Skeletal muscle satellite cell (primary cell): ENCODE measurements around the gene LRRC40.
"Not testable (repeated sequence)": the region's sequence is repeated elsewhere in the genome, so short reads cannot be mapped to it uniquely, and the experiment has no call there.

Source experiments
- H3K27me3 ChIP-seq: 2 replicates; pipeline ENCODE4 v1.7.0; 2013; ENCODE audit warnings: low read length; ENCODE audit not compliant: control insufficient read depth, insufficient read depth
- H3K36me3 ChIP-seq: 2 replicates; pipeline ENCODE4 v1.7.0; 2013; ENCODE audit warnings: mild to moderate bottlenecking, control low read depth, low read length; ENCODE audit not compliant: insufficient read depth
- H3K4me1 ChIP-seq: 2 replicates; pipeline ENCODE4 v1.7.0; 2013; ENCODE audit warnings: low read length; ENCODE audit not compliant: control insufficient read depth, insufficient read depth
- H3K4me2 ChIP-seq: 2 replicates; pipeline ENCODE4 v1.7.0; 2013; ENCODE audit warnings: mild to moderate bottlenecking, low read length
- H3K4me3 ChIP-seq: 2 replicates; pipeline ENCODE4 v1.7.0; 2013; ENCODE audit warnings: low read length
- H3K9ac ChIP-seq: 2 replicates; pipeline ENCODE4 v1.7.0; 2013; ENCODE audit warnings: mild to moderate bottlenecking, low read depth, low read length, moderate library complexity
- H3K9me3 ChIP-seq: replicated peaks from 2 replicates; pipeline ENCODE4 v1.7.0; 2013; ENCODE audit warnings: mild to moderate bottlenecking, control low read depth, low read length

LRRC40 gene

DNA sequence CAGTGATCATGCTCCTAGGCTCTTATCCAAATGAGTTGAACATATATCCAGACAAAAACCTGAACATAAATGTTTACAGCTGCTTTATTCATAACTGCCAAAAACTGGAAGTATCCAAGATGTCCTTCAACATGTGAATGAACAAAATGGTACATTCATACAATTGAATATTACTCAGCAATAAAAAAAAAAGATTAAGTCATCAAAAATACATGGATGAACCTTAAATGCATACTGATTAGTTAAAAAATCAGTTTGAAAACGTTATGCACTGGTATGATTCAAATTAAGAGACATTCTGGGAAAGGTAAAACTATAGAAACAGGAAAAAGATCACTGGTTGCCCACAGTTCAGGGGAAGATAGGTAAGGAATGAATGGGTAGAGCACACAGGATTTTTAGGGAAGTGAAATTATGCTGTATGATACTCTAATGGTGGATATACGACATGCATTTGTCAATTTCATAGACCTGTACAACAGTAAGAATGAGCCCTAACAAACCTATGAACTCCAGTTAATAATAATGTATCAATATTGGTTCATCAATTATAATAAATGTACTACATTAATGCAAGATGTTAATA is 3.1 kb downstream of the LRRC40 start:
- no peak overlapping the region for H3K4me3 ChIP-seq
- H3K9ac ChIP-seq, result no peak overlapping the region
- no peaks in the 10 kb centered on the region for H3K27me3 ChIP-seq
- peaks cover 17% of the 10 kb centered on the region for H3K4me1 ChIP-seq
- no peaks in the 10 kb centered on the region for H3K36me3 ChIP-seq
- H3K9me3 ChIP-seq, result no peaks in the 10 kb centered on the region
- no peak overlapping the region for H3K4me2 ChIP-seq

DNA sequence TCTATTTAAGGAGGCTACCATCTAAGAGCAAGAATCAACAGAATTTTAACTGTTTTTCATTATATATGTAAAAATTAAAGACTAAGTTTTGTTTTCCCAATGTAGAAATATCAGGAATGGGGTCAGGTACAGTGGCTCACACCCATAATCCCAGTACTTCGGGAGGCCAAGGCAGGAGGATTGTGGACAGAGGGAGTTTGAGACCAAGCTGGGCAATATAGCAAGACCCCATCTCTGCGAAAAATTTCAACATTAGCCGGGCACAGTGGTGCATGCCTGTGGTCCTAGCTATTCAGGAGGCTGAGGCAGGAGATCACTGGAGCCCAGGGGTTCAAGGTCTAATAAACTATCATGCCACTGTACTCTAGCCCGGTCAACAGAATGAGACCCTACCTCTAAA is 5.3 kb downstream of the LRRC40 start:
- no peak overlapping the region for H3K4me2 ChIP-seq
- H3K27me3 ChIP-seq, result no peaks in the 10 kb centered on the region
- H3K9me3 ChIP-seq, result no peaks in the 10 kb centered on the region
- H3K4me3 ChIP-seq, result no peak overlapping the region
- H3K36me3 ChIP-seq, result no peaks in the 10 kb centered on the region
- no peak overlapping the region for H3K9ac ChIP-seq
- peaks cover 14% of the 10 kb centered on the region for H3K4me1 ChIP-seq

DNA sequence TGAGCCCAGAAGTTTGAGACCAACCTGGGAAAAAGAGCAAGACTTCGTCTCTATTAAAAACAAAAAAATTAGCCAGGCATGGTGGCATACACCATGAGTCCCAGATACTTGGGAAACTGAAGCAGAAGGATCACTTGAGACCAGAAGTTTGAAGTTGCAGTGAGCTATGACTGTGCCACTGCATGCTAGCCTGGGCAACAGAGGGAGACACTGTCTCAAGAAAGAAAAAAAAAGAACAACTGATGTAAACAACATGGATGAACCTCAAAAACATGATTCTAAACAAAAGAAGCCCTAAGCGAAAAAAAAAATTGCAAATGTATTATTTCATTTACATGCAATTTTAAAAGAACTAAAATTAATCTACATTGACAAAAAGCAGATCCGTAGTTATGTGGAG is 9.0 kb downstream of the LRRC40 start:
- Histone ChIP-seq H3K4me2 (no peak overlapping the region), H3K9ac (no peak overlapping the region), H3K27me3 (no peaks in the 10 kb centered on the region), H3K4me3 (no peak overlapping the region), H3K4me1 (no peaks in the 10 kb centered on the region), H3K9me3 (no peaks in the 10 kb centered on the region), H3K36me3 (no peaks in the 10 kb centered on the region)

DNA sequence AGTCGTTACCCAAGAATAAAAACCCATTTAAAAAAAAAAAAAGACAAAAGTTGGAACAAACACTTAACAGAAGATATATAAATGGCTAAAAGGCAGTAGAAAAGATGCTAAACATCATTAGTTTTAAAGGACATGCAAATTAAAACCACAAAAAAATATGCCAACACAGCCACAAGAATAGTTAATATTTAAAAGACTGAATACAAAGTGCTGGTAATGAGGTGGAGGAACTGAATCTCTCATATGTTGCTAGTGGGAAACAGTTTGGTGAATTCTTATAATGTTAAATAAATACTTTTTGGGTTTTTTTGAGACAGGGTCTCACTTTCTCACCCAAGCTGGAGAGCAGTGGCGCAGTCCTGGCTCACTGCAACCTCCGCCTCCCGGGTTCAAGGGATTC is 10.0 kb downstream of the LRRC40 start:
- Histone ChIP-seq H3K9me3 (no peaks in the 10 kb centered on the region), H3K4me2 (no peak overlapping the region), H3K36me3 (no peaks in the 10 kb centered on the region), H3K27me3 (no peaks in the 10 kb centered on the region), H3K4me1 (peaks cover 5% of the 10 kb centered on the region), H3K4me3 (no peak overlapping the region), H3K9ac (no peak overlapping the region)

DNA sequence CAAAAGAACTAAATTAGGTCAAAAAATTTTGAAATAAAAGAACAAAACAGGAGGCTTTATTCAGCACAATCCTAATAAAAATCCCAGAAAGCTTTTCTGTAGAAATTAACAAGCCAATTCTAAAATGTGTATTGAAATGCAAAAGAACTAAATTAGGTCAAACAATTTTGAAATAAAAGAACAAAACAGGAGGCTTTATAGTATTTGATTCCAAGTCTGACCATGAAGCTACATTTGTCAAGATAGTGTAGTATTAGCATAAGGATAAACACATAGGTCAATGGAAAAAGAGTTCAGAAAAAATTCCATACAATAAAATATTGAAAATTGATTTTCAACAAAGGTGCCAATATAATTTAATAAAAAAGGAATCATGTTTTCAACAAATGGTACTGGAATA is 10.8 kb downstream of the LRRC40 start:
- no peak overlapping the region for H3K4me2 ChIP-seq
- no peak overlapping the region for H3K4me3 ChIP-seq
- H3K4me1 ChIP-seq, result peaks cover 5% of the 10 kb centered on the region
- H3K27me3 ChIP-seq, result no peaks in the 10 kb centered on the region
- no peak overlapping the region for H3K9ac ChIP-seq
- no peaks in the 10 kb centered on the region for H3K9me3 ChIP-seq
- H3K36me3 ChIP-seq, result no peaks in the 10 kb centered on the region

DNA sequence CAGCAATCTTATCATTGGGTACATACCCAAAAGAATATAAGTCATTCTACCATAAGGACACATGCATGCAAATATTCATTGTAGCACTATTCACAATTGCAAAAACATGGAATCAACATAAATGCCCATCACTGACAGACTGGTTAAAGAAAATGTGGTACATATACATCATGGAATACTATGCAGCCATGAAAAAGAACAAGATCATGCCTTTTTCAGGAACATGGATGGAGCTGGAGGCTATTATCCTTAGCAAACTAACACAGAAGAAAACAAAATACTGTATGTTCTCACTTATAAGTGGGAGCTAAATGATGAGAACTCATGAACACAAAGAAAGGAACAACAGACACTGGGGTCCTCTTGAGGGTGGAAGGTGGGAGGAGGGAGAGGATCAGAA is 12.9 kb downstream of the LRRC40 start:
- not testable (repeated sequence) for H3K4me2 ChIP-seq, H3K9ac ChIP-seq, H3K4me3 ChIP-seq, H3K36me3 ChIP-seq, H3K27me3 ChIP-seq, H3K4me1 ChIP-seq, H3K9me3 ChIP-seq

DNA sequence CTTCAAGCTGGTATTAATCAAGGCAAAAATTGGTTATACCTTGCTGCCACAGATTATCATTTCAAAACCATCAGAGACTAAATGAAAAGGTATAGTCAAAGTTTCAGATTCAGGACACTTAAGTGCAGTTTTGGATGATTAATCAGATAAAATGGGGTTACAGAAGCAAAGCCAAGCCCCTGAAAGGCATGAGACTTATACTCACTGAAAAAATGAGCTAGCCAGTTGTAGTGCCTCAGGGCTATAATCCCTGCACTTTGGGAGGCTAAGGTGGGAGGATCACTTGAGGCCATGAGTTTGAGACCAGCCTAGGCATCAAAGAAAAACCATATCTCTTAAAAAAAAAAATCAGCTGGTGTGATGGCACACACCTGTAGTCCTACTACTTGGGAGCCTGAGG is 15.2 kb downstream of the LRRC40 start:
- H3K4me3 ChIP-seq, result no peak overlapping the region
- H3K9me3 ChIP-seq, result no peaks in the 10 kb centered on the region
- no peak overlapping the region for H3K9ac ChIP-seq
- H3K27me3 ChIP-seq, result no peaks in the 10 kb centered on the region
- H3K4me2 ChIP-seq, result no peak overlapping the region
- H3K4me1 ChIP-seq, result peaks cover 5% of the 10 kb centered on the region
- H3K36me3 ChIP-seq, result no peaks in the 10 kb centered on the region

DNA sequence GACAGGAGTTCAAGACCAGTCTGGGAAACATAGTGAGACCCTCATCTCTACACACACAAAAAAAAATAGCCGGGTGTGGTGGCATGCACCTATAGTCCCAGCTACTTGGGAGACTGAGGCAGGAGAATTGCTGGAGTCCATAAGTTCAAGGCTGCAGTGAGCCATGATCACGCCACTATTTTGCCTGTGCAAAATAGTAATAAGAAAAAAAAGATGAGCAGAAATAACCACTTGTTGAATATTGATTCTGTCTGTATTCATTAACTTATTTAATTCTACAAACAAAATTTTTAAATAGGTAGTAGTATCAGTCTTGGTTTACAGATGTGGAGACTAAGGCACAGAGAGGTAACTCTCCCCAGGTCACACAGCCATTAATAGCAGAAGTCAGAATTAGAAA is 16.9 kb downstream of the LRRC40 start:
- H3K4me3 ChIP-seq, result no peak overlapping the region
- H3K9me3 ChIP-seq, result no peaks in the 10 kb centered on the region
- H3K4me2 ChIP-seq, result no peak overlapping the region
- H3K4me1 ChIP-seq, result peaks cover 5% of the 10 kb centered on the region
- no peaks in the 10 kb centered on the region for H3K27me3 ChIP-seq
- peaks cover 2% of the 10 kb centered on the region for H3K36me3 ChIP-seq
- no peak overlapping the region for H3K9ac ChIP-seq

DNA sequence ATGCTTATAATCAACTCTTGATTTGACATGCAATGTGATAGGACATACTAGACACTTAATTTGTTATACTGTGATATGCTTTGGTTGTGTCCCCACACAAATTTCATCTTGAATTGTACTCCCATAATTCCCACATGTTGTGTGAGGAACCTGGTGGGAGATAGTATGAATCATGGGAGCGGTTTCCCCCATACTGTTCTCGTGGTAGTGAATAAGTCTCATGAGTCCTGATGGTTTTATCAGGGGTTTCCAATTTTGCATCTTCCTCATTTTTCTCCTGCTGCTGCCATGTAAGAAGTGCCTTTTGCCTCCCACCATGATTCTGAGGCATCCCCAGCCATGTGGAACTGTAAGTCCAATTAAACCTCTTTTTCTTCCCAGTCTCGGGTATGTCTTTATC is 20.2 kb downstream of the LRRC40 start:
- H3K27me3 ChIP-seq, H3K9me3 ChIP-seq, H3K4me2 ChIP-seq, H3K36me3 ChIP-seq, H3K4me1 ChIP-seq, H3K9ac ChIP-seq, H3K4me3 ChIP-seq: not testable (repeated sequence)

DNA sequence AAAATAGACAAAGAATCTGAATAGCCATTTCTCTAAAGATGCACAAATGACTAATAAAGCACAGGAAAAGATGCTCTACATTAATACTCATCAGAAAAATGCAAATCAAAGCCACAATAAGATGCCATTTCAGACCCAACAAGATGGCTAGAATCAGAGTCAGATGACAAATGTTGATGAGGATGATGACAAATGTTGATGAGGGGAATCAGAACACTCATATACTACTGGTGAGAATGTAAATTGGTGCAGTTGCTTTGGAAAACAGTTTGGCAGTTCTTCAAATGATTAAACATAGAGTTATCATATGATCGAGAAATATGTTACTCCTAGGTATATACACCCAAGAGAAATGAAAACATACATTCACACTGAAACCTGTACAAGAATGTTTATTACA is 33.9 kb downstream of the LRRC40 start:
- no peak overlapping the region for H3K4me2 ChIP-seq
- H3K36me3 ChIP-seq, result peaks cover 5% of the 10 kb centered on the region
- H3K4me1 ChIP-seq, result no peaks in the 10 kb centered on the region
- H3K9ac ChIP-seq, result no peak overlapping the region
- H3K27me3 ChIP-seq, result no peaks in the 10 kb centered on the region
- H3K9me3 ChIP-seq, result no peaks in the 10 kb centered on the region
- no peak overlapping the region for H3K4me3 ChIP-seq

DNA sequence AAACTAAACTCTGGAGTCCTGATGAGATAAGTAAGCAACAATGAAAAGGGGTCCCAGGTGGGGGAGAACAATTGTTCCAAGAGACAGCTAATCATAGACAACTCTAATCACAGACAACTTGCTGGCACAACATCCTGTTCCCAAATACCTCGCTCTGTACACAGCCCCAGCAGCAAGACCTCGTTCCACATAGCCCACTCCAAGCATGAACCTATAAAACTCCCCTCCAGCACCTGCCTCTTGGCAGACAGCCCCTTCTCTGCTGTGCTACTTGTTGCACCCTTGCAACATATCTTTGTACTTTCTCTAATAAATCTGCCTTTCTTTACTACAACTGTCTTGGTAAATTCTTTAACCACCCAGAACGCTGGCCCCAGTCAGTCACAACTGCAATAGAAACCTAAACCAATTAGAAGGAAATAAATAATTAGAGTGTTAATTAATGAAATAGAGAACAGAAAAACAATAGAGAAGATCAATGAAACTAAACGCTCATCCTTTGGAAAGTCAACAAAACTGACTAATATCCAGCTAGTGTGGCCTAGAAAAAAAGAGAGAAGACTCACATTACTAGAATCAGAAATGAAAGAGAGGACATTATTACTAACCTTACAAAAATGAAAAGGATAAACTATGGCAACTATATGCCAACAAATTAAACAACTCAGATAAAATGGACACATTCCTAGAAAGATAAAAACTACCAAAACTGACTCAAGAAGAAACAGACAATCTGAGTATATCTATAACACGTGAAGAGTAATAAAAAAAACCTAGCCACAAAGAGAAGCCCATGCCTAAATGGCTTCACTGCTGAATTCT is 36.1 kb downstream of the LRRC40 start:
- Histone ChIP-seq H3K27me3 (no peaks in the 10 kb centered on the region), H3K4me3 (no peak overlapping the region), H3K36me3 (peaks cover under 1% of the 10 kb centered on the region), H3K4me1 (no peaks in the 10 kb centered on the region), H3K4me2 (no peak overlapping the region), H3K9me3 (no peaks in the 10 kb centered on the region), H3K9ac (no peak overlapping the region)

DNA sequence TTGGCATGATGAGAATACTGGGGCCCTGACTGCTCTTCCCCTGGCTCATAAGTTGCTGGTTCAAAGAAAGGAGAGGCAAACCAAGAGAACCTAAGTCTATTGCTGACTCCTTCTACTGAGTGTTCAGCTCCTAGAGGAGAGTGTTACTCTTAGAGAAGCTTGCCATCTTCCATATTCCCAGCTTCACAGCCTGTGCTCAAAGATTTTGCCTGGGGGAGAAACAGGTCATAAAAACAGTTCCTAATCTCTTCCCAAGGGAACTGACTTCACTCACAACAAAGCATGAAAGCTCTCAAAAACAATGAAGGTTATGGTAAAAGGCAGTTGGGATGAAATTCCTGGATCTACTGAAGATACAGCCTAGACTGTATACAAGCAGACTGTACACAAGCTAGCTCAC is 37.1 kb downstream of the LRRC40 start:
- Histone ChIP-seq H3K4me3 (no peak overlapping the region), H3K4me1 (no peaks in the 10 kb centered on the region), H3K36me3 (no peaks in the 10 kb centered on the region)

More for the DNA sequence above, 37.1 kb downstream of the LRRC40 start:
- Histone ChIP-seq H3K27me3 (no peaks in the 10 kb centered on the region), H3K4me2 (no peak overlapping the region), H3K9me3 (no peaks in the 10 kb centered on the region), H3K9ac (no peak overlapping the region)
